NB4 (cell line): ENCODE measurements around the gene IQGAP2.

Experiments
- MYC ChIP-seq: IDR thresholded peaks from 2 replicates; pipeline ENCODE4 v1.6.1; 2011; ENCODE audit warnings: low read depth, low read length
- POLR2A ChIP-seq: IDR thresholded peaks from 2 replicates; pipeline ENCODE4 v1.6.1; 2011; ENCODE audit warnings: mild to moderate bottlenecking; ENCODE audit not compliant: insufficient read length; ENCODE audit errors: extremely low read depth
- TF ChIP-seq, protein P1 (sequence below): IDR thresholded peaks from one replicate; pipeline ENCODE4 v1.5.1; 2012; ENCODE audit warnings: low read depth, low read length

DNA sequence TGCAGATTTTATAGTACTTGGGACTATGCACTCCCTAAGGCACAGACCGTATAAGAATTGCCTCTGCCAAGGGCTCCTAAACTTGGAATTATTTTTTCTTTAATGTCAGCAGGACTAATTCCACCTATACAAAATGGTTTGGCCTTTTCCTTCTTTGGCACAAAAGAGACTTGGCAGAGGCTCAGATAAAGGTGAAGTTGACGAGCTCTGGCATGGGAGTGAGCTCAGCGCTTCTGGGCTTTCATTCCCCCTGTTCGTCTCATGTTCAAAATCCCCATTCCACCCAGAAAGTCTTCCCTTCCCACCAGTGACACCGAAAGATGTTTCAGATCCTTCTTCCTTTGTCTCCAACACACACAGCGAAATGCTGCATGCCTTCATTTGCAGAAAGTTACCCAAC, 158.9 kb downstream of the IQGAP2 start:
- TF ChIP-seq, protein P1, sequence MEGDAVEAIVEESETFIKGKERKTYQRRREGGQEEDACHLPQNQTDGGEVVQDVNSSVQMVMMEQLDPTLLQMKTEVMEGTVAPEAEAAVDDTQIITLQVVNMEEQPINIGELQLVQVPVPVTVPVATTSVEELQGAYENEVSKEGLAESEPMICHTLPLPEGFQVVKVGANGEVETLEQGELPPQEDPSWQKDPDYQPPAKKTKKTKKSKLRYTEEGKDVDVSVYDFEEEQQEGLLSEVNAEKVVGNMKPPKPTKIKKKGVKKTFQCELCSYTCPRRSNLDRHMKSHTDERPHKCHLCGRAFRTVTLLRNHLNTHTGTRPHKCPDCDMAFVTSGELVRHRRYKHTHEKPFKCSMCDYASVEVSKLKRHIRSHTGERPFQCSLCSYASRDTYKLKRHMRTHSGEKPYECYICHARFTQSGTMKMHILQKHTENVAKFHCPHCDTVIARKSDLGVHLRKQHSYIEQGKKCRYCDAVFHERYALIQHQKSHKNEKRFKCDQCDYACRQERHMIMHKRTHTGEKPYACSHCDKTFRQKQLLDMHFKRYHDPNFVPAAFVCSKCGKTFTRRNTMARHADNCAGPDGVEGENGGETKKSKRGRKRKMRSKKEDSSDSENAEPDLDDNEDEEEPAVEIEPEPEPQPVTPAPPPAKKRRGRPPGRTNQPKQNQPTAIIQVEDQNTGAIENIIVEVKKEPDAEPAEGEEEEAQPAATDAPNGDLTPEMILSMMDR: no peak
- no peak for TF ChIP-seq POLR2A
- TF ChIP-seq MYC: no peak
